NOMO-1 treated with dmso at 0.1 percent for 144 hours (cell line): ENCODE measurements around the gene UBE2J2.

Source experiments
- DNase-seq: peaks from one replicate; lab custom pipeline; 2025; ENCODE audit not compliant: unreplicated experiment; lab: John Stamatoyannopoulos, UW

Gene UBE2J2

GRCh38 chr1:1282998-1283397 lies 9.3 kb upstream of the UBE2J2 start:
- no peak for DNase-seq

- no peak for DNase-seq
Observed at GRCh38 chr1:1281533-1282321, 8.1 kb upstream of the UBE2J2 start.

GRCh38 chr1:1280782-1281481 lies 7.3 kb upstream of the UBE2J2 start:
- no peak for DNase-seq

GRCh38 chr1:1279028-1279427 lies 5.4 kb upstream of the UBE2J2 start:
- DNase-seq = no peak

- DNase-seq = no peak
Observed at GRCh38 chr1:1278620-1279019, 5.0 kb upstream of the UBE2J2 start.

- no peak for DNase-seq
Observed at GRCh38 chr1:1275836-1276235, 2.2 kb upstream of the UBE2J2 start.

GRCh38 chr1:1274931-1275431 lies 1.3 kb upstream of the UBE2J2 start:
- no peak for DNase-seq

- no peak for DNase-seq
Observed at GRCh38 chr1:1274299-1274930, 761 bp upstream of the UBE2J2 start.

- DNase-seq = no peak
Observed at GRCh38 chr1:1273209-1273511, 494 bp downstream of the UBE2J2 start.

- no peak for DNase-seq
Observed at GRCh38 chr1:1272341-1273208, 1.1 kb downstream of the UBE2J2 start.

- no peak for DNase-seq
Observed at GRCh38 chr1:1270813-1271212, 2.8 kb downstream of the UBE2J2 start.

GRCh38 chr1:1268284-1268682 lies 5.4 kb downstream of the UBE2J2 start:
- DNase-seq = no peak

GRCh38 chr1:1267488-1268283 lies 6.0 kb downstream of the UBE2J2 start:
- DNase-seq = no peak

GRCh38 chr1:1264868-1265272 lies 8.8 kb downstream of the UBE2J2 start:
- no peak for DNase-seq

GRCh38 chr1:1264026-1264425 lies 9.6 kb downstream of the UBE2J2 start:
- DNase-seq = no peak

GRCh38 chr1:1262758-1263157 lies 10.9 kb downstream of the UBE2J2 start:
- no peak for DNase-seq

GRCh38 chr1:1262071-1262470 lies 11.6 kb downstream of the UBE2J2 start:
- DNase-seq = no peak

- DNase-seq = no peak
Observed at GRCh38 chr1:1260843-1261560, 12.7 kb downstream of the UBE2J2 start.

- DNase-seq = peak; percentile 65
Observed at GRCh38 chr1:1259951-1260600, 13.6 kb downstream of the UBE2J2 start.
